ENCODE measurements around the gene PTPN23. TPM values are rescaled to one million over a fixed set of nuclear protein-coding genes. Genes with fewer than 3 reads are reported as not detected.

Gene PTPN23
- total and polyA plus RNA-seq, 2 of the 13 experiments (the other 11 are each of a cell fraction or from before 2014, with no cell fraction given), result 2.3 to 3.7 TPM

DNA sequence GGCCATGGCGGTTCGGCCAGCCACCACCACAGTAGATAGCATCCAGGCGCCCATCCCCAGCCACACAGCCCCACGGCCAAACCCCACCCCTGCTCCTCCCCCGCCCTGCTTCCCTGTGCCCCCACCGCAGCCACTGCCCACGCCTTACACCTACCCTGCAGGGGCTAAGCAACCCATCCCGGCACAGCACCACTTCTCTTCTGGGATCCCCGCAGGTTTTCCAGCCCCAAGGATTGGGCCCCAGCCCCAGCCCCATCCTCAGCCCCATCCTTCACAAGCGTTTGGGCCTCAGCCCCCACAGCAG, 29.5 kb downstream of the PTPN23 start (continued):
- TF ChIP-seq, protein P1, sequence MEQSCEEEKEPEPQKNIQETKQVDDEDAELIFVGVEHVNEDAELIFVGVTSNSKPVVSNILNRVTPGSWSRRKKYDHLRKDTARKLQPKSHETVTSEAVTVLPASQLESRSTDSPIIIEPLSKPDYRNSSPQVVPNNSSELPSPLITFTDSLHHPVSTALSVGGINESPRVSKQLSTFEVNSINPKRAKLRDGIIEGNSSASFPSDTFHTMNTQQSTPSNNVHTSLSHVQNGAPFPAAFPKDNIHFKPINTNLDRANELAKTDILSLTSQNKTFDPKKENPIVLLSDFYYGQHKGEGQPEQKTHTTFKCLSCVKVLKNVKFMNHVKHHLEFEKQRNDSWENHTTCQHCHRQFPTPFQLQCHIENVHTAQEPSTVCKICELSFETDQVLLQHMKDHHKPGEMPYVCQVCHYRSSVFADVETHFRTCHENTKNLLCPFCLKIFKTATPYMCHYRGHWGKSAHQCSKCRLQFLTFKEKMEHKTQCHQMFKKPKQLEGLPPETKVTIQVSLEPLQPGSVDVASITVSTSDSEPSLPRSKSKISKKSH (CRISPR knock-in tag; IDR thresholded peaks at IDR 0.05; ENCODE audit: borderline replicate concordance), result no peak
- TF ChIP-seq NFKB2 (CRISPR knock-in tag; IDR thresholded peaks at IDR 0.05; ENCODE audit: borderline replicate concordance) (no peak), GATAD1 (CRISPR knock-in tag; IDR thresholded peaks at IDR 0.05) (no peak), ZBTB44 (CRISPR knock-in tag; IDR thresholded peaks at IDR 0.05) (no peak), EEA1 (CRISPR knock-in tag; IDR thresholded peaks at IDR 0.05; ENCODE audit: borderline replicate concordance) (no peak)
- TF ChIP-seq, protein P2, sequence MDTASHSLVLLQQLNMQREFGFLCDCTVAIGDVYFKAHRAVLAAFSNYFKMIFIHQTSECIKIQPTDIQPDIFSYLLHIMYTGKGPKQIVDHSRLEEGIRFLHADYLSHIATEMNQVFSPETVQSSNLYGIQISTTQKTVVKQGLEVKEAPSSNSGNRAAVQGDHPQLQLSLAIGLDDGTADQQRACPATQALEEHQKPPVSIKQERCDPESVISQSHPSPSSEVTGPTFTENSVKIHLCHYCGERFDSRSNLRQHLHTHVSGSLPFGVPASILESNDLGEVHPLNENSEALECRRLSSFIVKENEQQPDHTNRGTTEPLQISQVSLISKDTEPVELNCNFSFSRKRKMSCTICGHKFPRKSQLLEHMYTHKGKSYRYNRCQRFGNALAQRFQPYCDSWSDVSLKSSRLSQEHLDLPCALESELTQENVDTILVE (CRISPR knock-in tag; IDR thresholded peaks at IDR 0.05), result no peak

GRCh38 chr3:47410801-47411646, 30.2 kb downstream of the PTPN23 start:
- in situ Hi-C loops (cut with HindIII; ENCODE audit: extremely low pct_ligation_motif_present, low pct_unique_long_range_greater_than_20kb), result no loop called here
- no TSS peak for BruUV-seq (replicated peaks)
- H3K4me3 ChIP-seq (replicated peaks in 1 of 3; ENCODE audit: insufficient read depth in 1 of 3, low read depth in 2 of 3, low read length in 3 of 3), result no peak overlapping the region
- H3K79me2 ChIP-seq (ENCODE audit: insufficient read depth, low read length), result no peaks in the 10 kb centered on the region
- intact Hi-C loops (cut with micrococcal nuclease; ENCODE audit: unreplicated experiment), result no loop called here
- DNase-seq (ENCODE audit: low spot score) (no peak), FAIRE-seq (no peak), ATAC-seq (no peak)
- H3K4me1 ChIP-seq (ENCODE audit: insufficient read depth, low read length), result peaks cover 18% of the 10 kb centered on the region
- H3K27ac ChIP-seq (ENCODE audit: extremely low read length, insufficient read depth, low read length), result no peak overlapping the region
- no peak overlapping the region for H2AFZ ChIP-seq (ENCODE audit: low read length)
- no peaks in the 10 kb centered on the region for H3K27me3 ChIP-seq (ENCODE audit: control insufficient read depth in 1 of 2, insufficient read depth in 2 of 2, low read length in 2 of 2)
- peaks cover 56 to 77% of the 10 kb centered on the region in 2 experiments for H3K36me3 ChIP-seq (replicated peaks in 1 of 2; ENCODE audit: control insufficient read depth in 1 of 2, insufficient read depth in 2 of 2, low read length in 2 of 2)
- no peaks in the 10 kb centered on the region for H3K9me3 ChIP-seq (ENCODE audit: low read length)
- no peak overlapping the region for H3K9ac ChIP-seq (ENCODE audit: insufficient read depth, low read depth, low read length)
- H4K20me1 ChIP-seq (ENCODE audit: insufficient read depth, low read length), result peaks cover 11% of the 10 kb centered on the region
- 97% methylated on average over 19 of the region's 30 CpGs for WGBS (ENCODE audit: low lambda C conversion rate)
- POLR2A ChIA-PET, result no interaction called here
- no peak overlapping the region for H3K4me2 ChIP-seq (ENCODE audit: low read depth, low read length)
- CTCF ChIA-PET (ENCODE audit: low intra/inter-chr PET ratio, low total read pairs), result no interaction called here
- TF ChIP-seq AGO2 (optimal IDR thresholded peaks at IDR 0.05; ENCODE audit: low read depth, low read length) (peak; percentile 91), RXRA (CRISPR knock-in tag; IDR thresholded peaks at IDR 0.05) (no peak), AGO1 (IDR thresholded peaks at IDR 0.05; ENCODE audit: low read depth, low read length, poor library complexity, severe bottlenecking) (peak; percentile 72), RFX3 (CRISPR knock-in tag; IDR thresholded peaks at IDR 0.05) (no peak), RBM22 (optimal IDR thresholded peaks at IDR 0.05; ENCODE audit: low read length) (peak; percentile 48), ZNF687 (CRISPR knock-in tag; IDR thresholded peaks at IDR 0.05) (0 out of 2 replicates have a peak, but pooled peaks have one; percentile 1), ZNF839 (CRISPR knock-in tag; IDR thresholded peaks at IDR 0.05; ENCODE audit: borderline replicate concordance) (no peak)

Data from HepG2 (cell line).